ENCODE data around the gene ZNF558. TPM values are rescaled to one million over a fixed set of nuclear protein-coding genes. Genes with fewer than 3 reads are reported as not detected.
A peak's percentile ranks its signal among the peaks of the same experiment; 100 is the strongest.

The ZNF558 gene
- 31.7 TPM for polyA plus RNA-seq
- long read RNA-seq, donor 1, full-length matches to known transcripts = 1 of 1 reads
- long read RNA-seq, donor 1, partial matches to known transcripts = 0 of 1 reads
- long read RNA-seq, donor 1, other reads (novel, unspliced or antisense) = 0 of 1 reads
- long read RNA-seq, donor 2, full-length matches to known transcripts = 1 of 1 reads
- long read RNA-seq, donor 2, partial matches to known transcripts = 0 of 1 reads
- long read RNA-seq, donor 2, other reads (novel, unspliced or antisense) = 0 of 1 reads
- long read RNA-seq, donor 3 = 0 reads
- long read RNA-seq, donor 4 = 0 reads
- long read RNA-seq, donor 5, partial matches to known transcripts = 0 of 1 reads
- long read RNA-seq, donor 5, other reads (novel, unspliced or antisense) = 0 of 1 reads
- long read RNA-seq, donor 6, full-length matches to known transcripts = 3 of 3 reads
- long read RNA-seq, donor 6, partial matches to known transcripts = 0 of 3 reads
- long read RNA-seq, donor 6, other reads (novel, unspliced or antisense) = 0 of 3 reads
- long read RNA-seq, donor 7, full-length matches to known transcripts = 2 of 2 reads
- long read RNA-seq, donor 7, partial matches to known transcripts = 0 of 2 reads
- long read RNA-seq, donor 7, other reads (novel, unspliced or antisense) = 0 of 2 reads
- long read RNA-seq, donor 8, full-length matches to known transcripts = 2 of 2 reads
- long read RNA-seq, donor 8, partial matches to known transcripts = 0 of 2 reads
- long read RNA-seq, donor 8, other reads (novel, unspliced or antisense) = 0 of 2 reads
- long read RNA-seq, donor 9, full-length matches to known transcripts = 2 of 2 reads
- long read RNA-seq, donor 9, partial matches to known transcripts = 0 of 2 reads
- long read RNA-seq, donor 9, other reads (novel, unspliced or antisense) = 0 of 2 reads
- long read RNA-seq, donor 10, full-length matches to known transcripts = 1 of 1 reads
- long read RNA-seq, donor 10, partial matches to known transcripts = 0 of 1 reads
- long read RNA-seq, donor 10, other reads (novel, unspliced or antisense) = 0 of 1 reads
- long read RNA-seq, donor 11 = 0 reads

- Histone ChIP-seq H3K4me3 (ENCODE audit: low read length) (peak within 1 kb of the TSS; percentile 92), H3K27me3 (ENCODE audit: control insufficient read depth, insufficient read depth, low read length) (no peaks in the 10 kb centered on the region), H3K36me3 (ENCODE audit: control insufficient read depth, insufficient read depth, low read length) (peaks cover 10% of the 10 kb centered on the region), H3K4me1 (ENCODE audit: control insufficient read depth, insufficient read depth, low read length) (peaks cover 4% of the 10 kb centered on the region), H3K27ac (ENCODE audit: low read length) (peak within 1 kb of the TSS; percentile 96), H3K9me3 (ENCODE audit: control insufficient read depth, low read depth, low read length) (no peaks in the 10 kb centered on the region)
- WGBS (ENCODE audit: insufficient coverage, low lambda C conversion rate) = no CpG with 5 or more reads among the region's 78 CpGs
- DNase-seq = peak; percentile 99
These were observed at the start of gene ZNF558, which contains the start of gene MBD3L1 for GRCh38 chr19:8832132-8833021. Gene ZNF558 (minus strand): TSS chr19:8832304. CDS start chr19:8822659, 9,645 bp downstream. Gene MBD3L1 (plus strand): TSS chr19:8832377. CDS start chr19:8842679, 10,302 bp downstream.

- Histone ChIP-seq H3K4me3 (ENCODE audit: low read length) (no peak overlapping the region), H3K27me3 (ENCODE audit: control insufficient read depth, insufficient read depth, low read length) (no peaks in the 10 kb centered on the region), H3K9me3 (ENCODE audit: control insufficient read depth, low read depth, low read length) (peaks cover 3% of the 10 kb centered on the region), H3K27ac (ENCODE audit: low read length) (no peak overlapping the region), H3K36me3 (ENCODE audit: control insufficient read depth, insufficient read depth, low read length) (no peaks in the 10 kb centered on the region), H3K4me1 (ENCODE audit: control insufficient read depth, insufficient read depth, low read length) (no peaks in the 10 kb centered on the region)
- DNase-seq = no peak
These were observed 49.4 kb upstream of the ZNF558 start for GRCh38 chr19:8881512-8881911.

- 67% methylated on average over 1 of the region's 2 CpGs for WGBS (ENCODE audit: insufficient coverage, low lambda C conversion rate)
These were observed 48.9 kb upstream of the ZNF558 start for GRCh38 chr19:8880868-8881488.

GRCh38 chr19:8877854-8878705 is 46.0 kb upstream of the ZNF558 start:
- Histone ChIP-seq H3K27me3 (ENCODE audit: control insufficient read depth, insufficient read depth, low read length) (no peaks in the 10 kb centered on the region), H3K9me3 (ENCODE audit: control insufficient read depth, low read depth, low read length) (peaks cover 3% of the 10 kb centered on the region), H3K36me3 (ENCODE audit: control insufficient read depth, insufficient read depth, low read length) (no peaks in the 10 kb centered on the region), H3K4me3 (ENCODE audit: low read length) (no peak overlapping the region), H3K27ac (ENCODE audit: low read length) (no peak overlapping the region), H3K4me1 (ENCODE audit: control insufficient read depth, insufficient read depth, low read length) (no peaks in the 10 kb centered on the region)
- no CpG with 5 or more reads among the region's 6 CpGs for WGBS (ENCODE audit: insufficient coverage, low lambda C conversion rate)
- DNase-seq = no peak

More at GRCh38 chr19:8880868-8881488, 48.9 kb upstream of the ZNF558 start:
- Histone ChIP-seq H3K9me3 (ENCODE audit: control insufficient read depth, low read depth, low read length) (peaks cover 3% of the 10 kb centered on the region), H3K36me3 (ENCODE audit: control insufficient read depth, insufficient read depth, low read length) (no peaks in the 10 kb centered on the region), H3K27me3 (ENCODE audit: control insufficient read depth, insufficient read depth, low read length) (no peaks in the 10 kb centered on the region), H3K4me1 (ENCODE audit: control insufficient read depth, insufficient read depth, low read length) (no peaks in the 10 kb centered on the region), H3K4me3 (ENCODE audit: low read length) (no peak overlapping the region), H3K27ac (ENCODE audit: low read length) (no peak overlapping the region)
- no peak for DNase-seq

DNA sequence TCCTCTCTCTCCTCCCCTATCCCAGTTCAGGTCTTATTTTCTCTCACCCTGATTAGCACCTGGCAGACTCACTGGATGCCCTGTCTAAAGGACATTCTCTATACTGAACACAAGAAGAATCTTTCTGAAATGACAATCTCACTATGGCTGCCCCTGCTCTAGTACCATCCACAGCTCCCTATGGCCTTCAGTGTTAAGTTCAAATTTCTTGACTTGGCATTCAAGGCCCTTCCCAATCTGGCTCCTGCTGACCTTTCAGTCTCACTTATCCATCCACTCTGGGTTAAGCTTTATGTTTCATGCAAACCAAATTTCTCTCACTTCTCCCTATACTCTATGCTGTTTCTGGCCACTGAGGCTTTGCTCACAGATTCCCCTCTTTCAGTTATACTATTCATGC is 34.2 kb upstream of the ZNF558 start:
- Histone ChIP-seq H3K36me3 (ENCODE audit: control insufficient read depth, insufficient read depth, low read length) (no peaks in the 10 kb centered on the region), H3K27me3 (ENCODE audit: control insufficient read depth, insufficient read depth, low read length) (no peaks in the 10 kb centered on the region), H3K4me1 (ENCODE audit: control insufficient read depth, insufficient read depth, low read length) (no peaks in the 10 kb centered on the region)

DNA sequence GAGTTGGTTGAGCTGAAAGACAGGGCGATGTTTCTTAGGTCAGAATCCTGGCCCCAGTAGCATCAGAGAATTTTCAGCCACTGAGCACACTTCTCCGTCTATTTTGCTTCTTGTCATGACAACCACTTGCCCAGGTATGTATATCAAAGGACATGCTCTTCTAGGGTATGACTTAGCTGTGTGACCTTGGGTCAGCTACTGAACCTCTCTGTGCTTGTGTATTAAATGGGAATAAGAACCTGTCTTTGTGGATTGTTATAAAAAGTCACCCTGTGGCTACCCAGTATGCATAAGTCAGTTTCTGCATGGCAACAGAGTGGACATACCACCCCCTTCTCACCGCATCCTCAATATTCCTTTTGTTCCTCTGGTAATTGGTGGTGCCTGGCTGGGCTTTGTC is 26.2 kb upstream of the ZNF558 start:
- H3K27ac ChIP-seq (ENCODE audit: low read length) = no peak overlapping the region
- no CpG with 5 or more reads among the region's 3 CpGs for WGBS (ENCODE audit: insufficient coverage, low lambda C conversion rate)
- H3K27me3 ChIP-seq (ENCODE audit: control insufficient read depth, insufficient read depth, low read length) = no peaks in the 10 kb centered on the region
- H3K4me1 ChIP-seq (ENCODE audit: control insufficient read depth, insufficient read depth, low read length) = no peaks in the 10 kb centered on the region
- no peak overlapping the region for H3K4me3 ChIP-seq (ENCODE audit: low read length)
- no peaks in the 10 kb centered on the region for H3K36me3 ChIP-seq (ENCODE audit: control insufficient read depth, insufficient read depth, low read length)
- no peaks in the 10 kb centered on the region for H3K9me3 ChIP-seq (ENCODE audit: control insufficient read depth, low read depth, low read length)
- no peak for DNase-seq

More for the DNA sequence above, 34.2 kb upstream of the ZNF558 start:
- no peak for DNase-seq
- Histone ChIP-seq H3K9me3 (ENCODE audit: control insufficient read depth, low read depth, low read length) (no peaks in the 10 kb centered on the region), H3K27ac (ENCODE audit: low read length) (no peak overlapping the region), H3K4me3 (ENCODE audit: low read length) (no peak overlapping the region)

DNA sequence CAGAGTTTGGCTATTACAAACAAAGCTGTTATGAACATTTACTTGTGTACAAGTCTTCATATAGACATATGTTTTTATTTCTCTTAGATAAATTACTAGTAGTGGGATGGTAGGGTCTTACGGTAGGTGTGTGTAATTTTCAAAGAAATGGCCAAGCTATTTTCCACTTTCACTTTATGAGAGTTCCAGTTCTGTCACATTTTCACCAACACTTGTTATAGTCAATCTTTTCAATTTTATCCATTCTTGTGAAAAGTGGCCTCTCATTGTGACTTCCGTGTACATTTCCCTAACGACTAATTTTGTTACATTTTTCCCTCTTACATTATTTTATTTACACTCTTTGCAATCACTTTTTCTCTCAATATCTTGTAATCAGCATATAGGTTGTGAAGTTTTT is 18.4 kb upstream of the ZNF558 start:
- WGBS (ENCODE audit: insufficient coverage, low lambda C conversion rate) = 95% methylated on average over 2 of the region's 3 CpGs
- Histone ChIP-seq H3K4me3 (ENCODE audit: low read length) (no peak overlapping the region), H3K9me3 (ENCODE audit: control insufficient read depth, low read depth, low read length) (peaks cover 3% of the 10 kb centered on the region), H3K4me1 (ENCODE audit: control insufficient read depth, insufficient read depth, low read length) (no peaks in the 10 kb centered on the region), H3K36me3 (ENCODE audit: control insufficient read depth, insufficient read depth, low read length) (no peaks in the 10 kb centered on the region), H3K27me3 (ENCODE audit: control insufficient read depth, insufficient read depth, low read length) (no peaks in the 10 kb centered on the region), H3K27ac (ENCODE audit: low read length) (no peak overlapping the region)
- DNase-seq = no peak

GRCh38 chr19:8849232-8849631 is 17.1 kb upstream of the ZNF558 start:
- Histone ChIP-seq H3K27ac (ENCODE audit: low read length) (no peak overlapping the region), H3K27me3 (ENCODE audit: control insufficient read depth, insufficient read depth, low read length) (no peaks in the 10 kb centered on the region), H3K4me3 (ENCODE audit: low read length) (no peak overlapping the region), H3K4me1 (ENCODE audit: control insufficient read depth, insufficient read depth, low read length) (no peaks in the 10 kb centered on the region), H3K9me3 (ENCODE audit: control insufficient read depth, low read depth, low read length) (peaks cover 3% of the 10 kb centered on the region), H3K36me3 (ENCODE audit: control insufficient read depth, insufficient read depth, low read length) (no peaks in the 10 kb centered on the region)
- WGBS (ENCODE audit: insufficient coverage, low lambda C conversion rate) = 91% methylated on average over 2 of the region's 2 CpGs
- no peak for DNase-seq

- Histone ChIP-seq H3K4me1 (ENCODE audit: control insufficient read depth, insufficient read depth, low read length) (no peaks in the 10 kb centered on the region), H3K27me3 (ENCODE audit: control insufficient read depth, insufficient read depth, low read length) (no peaks in the 10 kb centered on the region), H3K27ac (ENCODE audit: low read length) (no peak overlapping the region), H3K9me3 (ENCODE audit: control insufficient read depth, low read depth, low read length) (peaks cover 3% of the 10 kb centered on the region), H3K36me3 (ENCODE audit: control insufficient read depth, insufficient read depth, low read length) (no peaks in the 10 kb centered on the region), H3K4me3 (ENCODE audit: low read length) (no peak overlapping the region)
- no peak for DNase-seq
- WGBS (ENCODE audit: insufficient coverage, low lambda C conversion rate) = no CpG with 5 or more reads among the region's 3 CpGs
These were observed 14.7 kb upstream of the ZNF558 start for GRCh38 chr19:8846819-8847218.

All from large intestine (tissue), 12 donors.